ENCODE results near the gene EEF1AKMT3.
A peak's percentile ranks its signal among the peaks of the same experiment; 100 is the strongest.
"Not testable (repeated sequence)": the region's sequence is repeated elsewhere in the genome, so short reads cannot be mapped to it uniquely, and the experiment has no call there.

The EEF1AKMT3 gene

GRCh38 chr12:57765003-57765697, 7.3 kb upstream of the EEF1AKMT3 start:
- no peak for DNase-seq (ENCODE audit: low read depth)

GRCh38 chr12:57765698-57766463, 6.5 kb upstream of the EEF1AKMT3 start:
- no peak for DNase-seq (ENCODE audit: low read depth)

- no peak for DNase-seq (ENCODE audit: low read depth)
These were observed 5.7 kb upstream of the EEF1AKMT3 start, which contains the start of gene CYP27B1 for GRCh38 chr12:57766464-57767304. Gene CYP27B1 (minus strand): TSS chr12:57767078. CDS start chr12:57767041, 37 bp downstream.

GRCh38 chr12:57767305-57767698, 5.1 kb upstream of the EEF1AKMT3 start:
- no peak for DNase-seq (ENCODE audit: low read depth)

- no peak for DNase-seq (ENCODE audit: low read depth)
These were observed 4.5 kb upstream of the EEF1AKMT3 start for GRCh38 chr12:57767876-57768275.

GRCh38 chr12:57769594-57769993, 2.8 kb upstream of the EEF1AKMT3 start:
- DNase-seq (ENCODE audit: low read depth), result no peak

- no peak for DNase-seq (ENCODE audit: low read depth)
These were observed 1.7 kb upstream of the EEF1AKMT3 start for GRCh38 chr12:57770734-57771133.

- peak; percentile 73 for DNase-seq (ENCODE audit: low read depth)
These were observed 1.1 kb upstream of the EEF1AKMT3 start for GRCh38 chr12:57771236-57771872.

GRCh38 chr12:57771873-57772428, 463 bp upstream of the EEF1AKMT3 start, which contains the start of gene METTL1:
Gene METTL1 (minus strand): TSS chr12:57772105. CDS start chr12:57772083, 22 bp downstream.
- DNase-seq (ENCODE audit: low read depth), result peak; percentile 85

GRCh38 chr12:57774634-57775033, 2.2 kb downstream of the EEF1AKMT3 start:
- DNase-seq (ENCODE audit: low read depth), result not testable (repeated sequence)

GRCh38 chr12:57775044-57775443, 2.6 kb downstream of the EEF1AKMT3 start:
- DNase-seq (ENCODE audit: low read depth), result no peak

GRCh38 chr12:57775563-57776246, 3.3 kb downstream of the EEF1AKMT3 start:
- DNase-seq (ENCODE audit: low read depth), result no peak

- DNase-seq (ENCODE audit: low read depth), result no peak
These were observed 3.8 kb downstream of the EEF1AKMT3 start for GRCh38 chr12:57776247-57776587.

GRCh38 chr12:57777367-57777766, 5.0 kb downstream of the EEF1AKMT3 start:
- no peak for DNase-seq (ENCODE audit: low read depth)

GRCh38 chr12:57777911-57778310, 5.5 kb downstream of the EEF1AKMT3 start:
- DNase-seq (ENCODE audit: low read depth), result no peak

- DNase-seq (ENCODE audit: low read depth), result no peak
These were observed 7.3 kb downstream of the EEF1AKMT3 start for GRCh38 chr12:57779736-57780135.

- DNase-seq (ENCODE audit: low read depth), result no peak
These were observed 8.0 kb downstream of the EEF1AKMT3 start for GRCh38 chr12:57780284-57780897.

GRCh38 chr12:57781244-57781643, 8.8 kb downstream of the EEF1AKMT3 start:
- DNase-seq (ENCODE audit: low read depth), result no peak

GRCh38 chr12:57781801-57782200, 9.4 kb downstream of the EEF1AKMT3 start:
- DNase-seq (ENCODE audit: low read depth), result no peak

GRCh38 chr12:57782243-57782607, 9.8 kb downstream of the EEF1AKMT3 start:
- DNase-seq (ENCODE audit: low read depth), result no peak
